ENCODE measurements around the gene RIN3.

RIN3 gene

GRCh38 chr14:92575061-92575747, 61.6 kb downstream of the RIN3 start:
- no peak for DNase-seq

GRCh38 chr14:92575748-92576303, 62.2 kb downstream of the RIN3 start:
- DNase-seq, result no peak

DNA sequence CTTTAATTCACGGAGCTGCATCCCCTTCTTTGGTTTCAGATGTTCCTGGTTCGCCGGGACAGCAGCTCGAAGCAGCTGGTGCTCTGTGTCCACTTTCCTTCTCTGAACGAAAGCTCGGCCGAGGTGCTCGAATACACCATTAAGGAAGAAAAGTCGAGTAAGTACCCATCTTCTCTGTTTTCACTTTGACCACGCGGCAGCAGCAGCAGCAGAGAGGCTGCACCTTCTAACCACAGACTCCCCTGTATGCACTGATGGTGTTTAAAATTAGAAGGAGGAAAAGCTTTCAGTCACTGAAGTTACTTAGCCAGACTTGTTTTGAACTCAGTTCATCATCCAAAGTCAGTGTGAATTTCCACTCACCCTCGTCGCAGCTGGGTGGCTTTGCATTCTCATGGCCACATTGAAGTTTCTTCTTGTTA, 63.8 kb downstream of the RIN3 start:
- no peak for DNase-seq

GRCh38 chr14:92578511-92578910, 64.9 kb downstream of the RIN3 start:
- no peak for DNase-seq

GRCh38 chr14:92579244-92579936, 65.8 kb downstream of the RIN3 start:
- DNase-seq, result no peak

DNA sequence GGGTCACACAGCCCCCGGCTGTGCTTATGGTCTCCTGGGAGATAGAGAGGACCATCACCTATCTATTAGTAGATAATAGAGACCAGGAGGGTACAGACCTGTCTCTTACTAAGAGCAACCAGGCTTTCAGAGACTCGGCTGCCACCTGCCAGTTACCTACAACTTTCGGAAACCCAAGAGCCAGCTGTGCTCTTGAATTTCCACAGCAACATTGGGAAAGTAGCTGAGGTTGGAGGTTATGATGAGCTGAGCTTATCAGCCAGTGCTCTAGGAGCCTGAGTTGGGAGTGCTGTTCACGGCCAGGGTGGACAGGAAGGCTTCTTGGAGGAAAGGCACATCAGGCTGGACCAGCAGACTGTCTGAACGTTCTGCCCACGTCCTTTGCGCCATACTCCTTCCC, 67.6 kb downstream of the RIN3 start:
- DNase-seq, result no peak

DNA sequence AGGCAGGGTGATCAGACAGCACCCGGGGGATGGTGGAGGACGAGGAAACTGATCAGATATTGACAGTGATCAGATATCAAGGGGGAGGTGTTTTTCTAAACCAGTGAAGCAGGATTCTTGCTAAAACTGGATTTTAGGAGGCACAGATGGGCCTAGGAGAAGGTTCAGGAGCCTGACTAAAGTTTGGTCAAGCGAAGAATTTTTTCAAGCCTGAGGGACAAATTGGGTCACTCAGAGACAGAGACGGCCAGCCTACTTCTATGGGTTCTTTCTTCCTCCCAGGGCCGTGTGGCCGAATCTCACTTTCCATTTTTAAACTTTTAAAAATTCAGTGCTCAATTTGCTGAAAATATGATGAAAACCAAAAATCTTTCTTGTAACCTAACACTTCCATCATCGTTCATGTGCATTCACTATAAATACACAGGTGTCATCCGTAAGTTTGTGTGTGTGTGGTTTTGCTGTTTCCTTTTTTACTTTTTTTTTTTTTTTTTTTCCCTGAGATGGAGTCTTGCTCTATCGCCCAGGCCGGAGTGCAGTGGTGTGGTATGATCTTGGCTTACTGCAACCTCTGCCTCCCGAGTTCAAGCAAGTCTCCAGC, 68.5 kb downstream of the RIN3 start:
- no peak for DNase-seq

DNA sequence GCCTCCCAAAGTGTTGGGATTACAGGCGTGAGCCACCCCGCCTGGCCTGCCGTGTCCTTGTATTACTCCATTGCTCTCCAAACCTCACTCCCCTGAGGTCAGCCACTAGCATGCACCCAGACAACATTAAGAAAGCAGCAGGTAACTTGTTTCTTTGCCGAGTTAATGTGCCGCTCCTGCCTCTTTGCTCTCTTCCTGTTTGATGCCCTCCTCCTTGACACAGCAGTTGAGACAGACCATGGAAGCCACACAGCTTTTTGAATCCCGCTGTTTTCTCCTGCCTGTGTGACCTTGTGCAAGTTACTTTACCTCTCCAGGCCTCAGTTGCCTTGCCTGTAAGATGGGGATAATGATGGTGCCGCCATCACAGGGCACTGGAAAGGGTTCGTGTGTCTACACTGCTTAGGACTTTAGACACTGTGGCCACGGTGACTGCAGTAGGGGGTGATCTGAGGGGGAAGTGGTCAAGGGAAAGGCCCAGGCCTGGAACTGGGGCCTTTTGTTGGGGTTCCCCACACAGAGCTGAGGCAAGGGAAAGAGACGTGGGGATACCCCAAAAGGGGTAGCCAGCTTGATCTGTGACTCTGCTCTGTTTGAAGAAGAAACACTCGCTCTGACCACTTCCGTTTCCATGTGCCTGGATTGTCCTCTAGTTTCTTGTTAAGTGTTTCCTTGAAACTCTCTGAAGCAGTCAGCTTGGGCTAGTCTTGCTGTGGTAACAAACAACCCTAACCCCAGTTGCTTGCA, 69.3 kb downstream of the RIN3 start:
- no peak for DNase-seq

DNA sequence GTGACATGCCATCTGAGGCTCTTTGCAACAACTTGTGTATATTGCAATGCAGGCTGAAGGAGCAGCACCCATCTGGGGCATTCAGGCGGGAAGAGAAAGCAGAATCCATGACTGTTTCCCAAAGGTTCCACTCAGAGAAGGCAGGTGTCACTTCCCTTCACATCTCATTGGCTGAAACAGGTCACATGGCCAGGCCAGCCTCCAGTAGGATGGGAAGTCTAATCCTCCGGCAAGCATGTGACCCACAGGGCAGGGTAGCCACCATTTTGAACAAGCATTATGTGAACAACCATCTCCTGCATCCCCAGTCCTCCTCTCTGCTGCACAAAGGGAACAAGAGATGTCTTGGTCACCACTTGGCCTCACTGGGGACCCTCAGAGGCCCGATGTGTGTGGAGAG, 70.6 kb downstream of the RIN3 start:
- no peak for DNase-seq

DNA sequence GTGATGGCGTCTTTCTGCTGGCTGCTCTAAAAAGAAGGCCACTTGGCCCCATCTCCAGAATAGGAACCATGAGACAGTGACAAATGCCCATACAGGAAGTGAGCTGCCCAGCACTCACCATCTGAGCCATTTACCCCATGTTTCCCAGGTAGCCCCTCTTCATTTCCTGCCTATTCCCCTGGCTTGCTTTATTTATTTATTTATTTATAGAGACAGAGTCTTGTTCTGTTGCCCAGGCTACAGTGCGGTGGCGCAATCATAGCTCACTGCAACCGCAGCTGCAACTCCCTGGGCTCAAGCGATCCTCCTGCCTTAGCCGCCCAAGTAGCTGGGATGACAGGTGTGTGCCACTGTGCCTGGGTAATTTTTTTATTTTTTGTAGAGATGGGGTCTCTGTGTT, 71.2 kb downstream of the RIN3 start:
- DNase-seq, result no peak

DNA sequence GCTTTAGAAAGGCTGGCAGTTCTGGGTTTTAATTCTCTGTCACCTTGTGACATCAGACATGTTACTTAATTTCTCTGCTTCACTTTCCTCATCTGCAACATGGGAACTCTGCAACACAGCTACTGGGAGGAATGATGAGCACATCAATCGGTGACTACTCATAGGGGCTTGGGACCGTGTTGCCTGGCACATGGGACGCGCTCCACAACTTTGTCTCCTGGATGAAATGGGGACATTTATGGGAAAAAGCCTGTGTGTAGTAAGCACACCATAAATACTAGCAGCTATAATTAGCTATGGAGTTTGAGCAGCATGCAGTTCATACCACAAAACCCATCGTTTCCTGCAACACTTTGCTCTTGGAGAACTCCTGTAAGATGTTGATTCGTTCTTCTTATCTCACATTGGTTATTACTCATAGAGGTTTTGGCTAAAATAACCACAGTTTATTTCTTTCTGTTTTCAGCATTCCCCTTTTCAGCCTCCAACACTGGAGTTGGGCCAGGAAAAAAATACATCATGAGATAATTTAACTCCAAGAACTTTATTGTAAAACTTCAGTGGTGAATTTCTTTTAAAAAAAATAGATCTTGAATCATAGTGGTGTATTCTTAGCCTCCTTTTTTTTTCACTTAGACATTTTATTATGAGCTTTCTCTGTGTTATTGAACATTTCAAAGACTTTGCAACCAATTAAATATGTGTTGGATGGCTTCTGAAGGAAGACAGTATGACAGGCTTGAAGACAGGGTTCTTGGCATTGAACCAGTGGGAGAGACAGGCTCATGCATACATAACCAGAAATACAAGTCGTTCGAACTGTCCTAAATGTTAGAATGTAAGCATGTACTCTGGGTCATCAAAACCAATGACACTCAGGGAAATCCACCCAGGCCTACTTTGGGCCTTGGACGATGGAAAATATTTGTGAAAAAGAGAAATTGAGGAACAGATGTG, 72.7 kb downstream of the RIN3 start:
- no peak for DNase-seq

DNA sequence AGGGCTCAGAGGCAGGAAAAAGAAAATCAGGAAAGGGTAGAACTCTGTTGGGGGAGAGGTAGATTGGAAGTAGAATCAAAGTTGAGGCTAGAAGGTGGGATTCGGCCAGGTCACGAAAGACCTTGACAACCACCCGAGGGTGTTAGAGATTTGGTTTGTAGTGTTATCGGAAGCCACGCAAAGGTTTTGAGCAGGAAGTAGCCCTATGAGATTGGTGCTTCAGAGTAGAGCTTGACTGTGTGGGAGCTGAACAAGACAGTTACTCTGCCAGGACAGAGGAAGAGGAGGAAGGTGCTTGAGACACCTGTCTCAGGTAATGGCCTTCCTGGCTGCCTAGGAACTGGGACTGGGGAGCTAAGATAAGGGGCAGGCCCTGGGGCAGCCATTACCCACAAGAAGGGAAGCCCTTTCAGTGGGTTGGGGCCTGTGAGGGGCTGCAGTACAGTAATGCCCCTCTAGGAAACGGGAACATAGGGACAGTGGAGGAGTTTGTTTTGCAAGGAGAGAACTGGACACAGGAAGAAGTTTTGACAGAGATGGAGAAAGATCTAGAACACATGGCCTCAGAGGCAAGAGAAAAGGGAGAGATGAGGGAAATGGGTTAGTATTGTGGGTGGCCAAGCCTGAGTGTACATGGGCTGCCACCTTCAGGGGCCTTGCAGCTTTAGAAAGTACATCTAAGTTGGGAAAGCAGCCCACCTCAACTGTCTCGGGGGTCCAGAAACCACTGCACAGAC, 73.5 kb downstream of the RIN3 start:
- DNase-seq, result no peak

GRCh38 chr14:92587700-92588085, 74.1 kb downstream of the RIN3 start:
- no peak for DNase-seq

DNA sequence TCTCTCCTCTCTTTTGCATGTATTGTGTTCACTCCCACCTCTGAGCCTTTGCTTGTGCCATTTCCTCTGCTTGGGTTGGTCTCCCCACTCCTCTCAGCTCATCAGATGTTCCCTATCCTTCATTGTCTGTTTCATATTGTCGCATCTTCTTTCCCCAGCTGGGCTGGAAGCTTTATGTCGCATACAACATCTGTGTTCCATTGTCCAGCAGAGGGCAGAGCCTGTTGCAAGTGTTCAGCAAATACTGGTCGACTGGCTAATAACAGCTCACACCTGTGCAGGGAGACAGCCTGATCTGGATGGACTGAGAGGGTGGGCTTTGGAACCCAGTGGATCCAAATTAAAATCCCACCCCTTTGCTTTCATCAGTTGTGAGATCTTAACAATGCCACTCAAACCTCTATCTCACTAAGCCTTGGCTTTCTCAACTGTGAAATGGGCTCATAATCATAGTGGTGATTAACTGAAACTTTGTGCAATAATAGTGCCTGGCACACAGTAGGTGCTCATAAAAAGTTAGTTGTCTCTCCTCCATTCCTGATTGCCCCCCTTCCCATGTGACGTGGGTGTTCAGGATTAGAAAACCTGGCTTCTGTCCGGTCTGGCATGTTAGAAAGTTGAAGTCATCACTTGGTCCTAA, 75.8 kb downstream of the RIN3 start:
- no peak for DNase-seq

GRCh38 chr14:92590176-92590575, 76.6 kb downstream of the RIN3 start:
- DNase-seq, result no peak

- no peak for DNase-seq
These were observed 77.4 kb downstream of the RIN3 start for GRCh38 chr14:92590941-92591340.

GRCh38 chr14:92591346-92591745, 77.8 kb downstream of the RIN3 start:
- DNase-seq, result no peak

DNA sequence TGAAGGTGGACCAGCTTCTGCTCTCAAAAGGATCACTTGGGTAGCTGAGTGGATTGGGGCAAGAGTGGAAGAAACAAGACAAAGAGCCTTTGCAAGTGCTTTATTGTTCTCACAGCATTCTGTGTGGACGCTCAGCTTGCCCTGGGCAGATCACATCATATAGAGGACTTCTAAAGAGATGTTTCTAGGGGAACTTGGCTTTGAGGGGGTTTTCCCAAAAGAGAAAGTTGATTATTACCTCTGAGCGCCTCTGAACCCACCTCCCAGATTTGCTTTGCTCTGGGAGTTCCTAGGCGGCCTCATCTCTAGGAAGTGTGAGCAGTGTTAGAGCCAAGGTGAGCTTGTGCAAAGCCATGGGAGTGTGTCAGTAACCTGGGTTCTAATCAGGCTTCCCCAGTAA, 81.7 kb downstream of the RIN3 start:
- DNase-seq, result no peak

- no peak for DNase-seq
These were observed 82.8 kb downstream of the RIN3 start for GRCh38 chr14:92596331-92596907.

Data from hypothalamus (tissue), 51 donors.